Smooth muscle cell (in vitro differentiated cells): ENCODE measurements around the gene CDON. TPM values are rescaled to one million over a fixed set of nuclear protein-coding genes. Genes with fewer than 3 reads are reported as not detected.

Source experiments
- DNase-seq: peaks from one replicate; lab custom pipeline; 2025; ENCODE audit not compliant: unreplicated experiment; lab: John Stamatoyannopoulos, UW
- H2AFZ ChIP-seq: fragments of 200-600 bp; sonication (generic); 2 replicates; pipeline ENCODE4 v1.6.0; 2016; ENCODE audit warnings: antibody characterized with exemption, low read depth, mild to moderate bottlenecking
- H3F3A ChIP-seq: fragments of 200-600 bp; sonication (generic); 2 replicates; pipeline ENCODE4 v1.6.0; 2017; ENCODE audit warnings: antibody characterized with exemption, low read depth
- H3K27ac ChIP-seq: fragments of 200-600 bp; sonication (generic); 2 replicates; pipeline ENCODE4 v1.5.1; 2016; ENCODE audit warnings: low read depth, mild to moderate bottlenecking
- H3K27me3 ChIP-seq: fragments of 200-600 bp; sonication (generic); 2 replicates; pipeline ENCODE4 v1.6.1; 2016; ENCODE audit warnings: low read depth, mild to moderate bottlenecking
- H3K36me3 ChIP-seq: fragments of 200-600 bp; sonication (generic); 2 replicates; pipeline ENCODE4 v1.5.1; 2016; ENCODE audit warnings: low read depth
- H3K4me1 ChIP-seq: fragments of 200-600 bp; sonication (generic); 2 replicates; pipeline ENCODE4 v1.5.1; 2016; ENCODE audit warnings: low read depth
- H3K4me2 ChIP-seq: fragments of 200-600 bp; sonication (generic); 2 replicates; pipeline ENCODE4 v1.6.0; 2016; ENCODE audit warnings: mild to moderate bottlenecking
- H3K4me3 ChIP-seq: fragments of 200-600 bp; sonication (generic); 2 replicates; pipeline ENCODE4 v1.5.1; 2016; ENCODE audit warnings: mild to moderate bottlenecking
- H3K79me2 ChIP-seq: fragments of 200-600 bp; sonication (generic); 2 replicates; pipeline ENCODE4 v1.6.0; 2016; ENCODE audit warnings: low read depth, mild to moderate bottlenecking
- H3K9ac ChIP-seq: fragments of 200-600 bp; sonication (generic); 2 replicates; pipeline ENCODE4 v1.6.0; 2016; ENCODE audit warnings: low read depth
- H3K9me3 ChIP-seq: fragments of 200-600 bp; sonication (generic); replicated peaks from 2 replicates; pipeline ENCODE4 v1.5.1; 2016; ENCODE audit warnings: low read depth
- H4K20me1 ChIP-seq: fragments of 200-600 bp; sonication (generic); 2 replicates; pipeline ENCODE4 v1.6.0; 2016; ENCODE audit warnings: low read depth
- CTCF ChIP-seq: fragments of 200-600 bp; sonication (generic); IDR thresholded peaks from 2 replicates; pipeline ENCODE4 v1.5.1; 2017; ENCODE audit warnings: borderline replicate concordance, mild to moderate bottlenecking, antibody characterized with exemption; ENCODE audit not compliant: insufficient read depth, poor library complexity, severe bottlenecking
- WGBS: methylation state at CpG from one replicate; pipeline ENCODE4 v1.1.7; 2016; ENCODE audit warnings: low lambda C conversion rate; 5-methylcytosine and 5-hydroxymethylcytosine counted together
- polyA plus RNA-seq: library from polyadenylated mRNA; unstranded; fragments of >200 nt; fragmentation: Nextera tagmentation; extraction: Ambion mirVana; gene quantifications from 2 replicates; pipeline ENCODE4 v1.2.1, GENCODE V29; 2016
- total RNA-seq: library from RNA; depleted of rRNA; stranded (reverse); fragments of >200 nt; gene quantifications from 2 replicates; pipeline ENCODE4 v1.2.3, GENCODE V29; 2014

The CDON gene
- total and polyA plus RNA-seq, 2 experiments from 2014 or later: 1.6 to 14.8 TPM

GRCh38 chr11:125968354-125968753, 94.3 kb downstream of the CDON start:
- peak overlapping the region; percentile 32 for H3K4me2 ChIP-seq
- no peak overlapping the region for H3K9ac ChIP-seq
- H3K27ac ChIP-seq: no peak overlapping the region
- H3K36me3 ChIP-seq: no peaks in the 10 kb centered on the region
- H3K79me2 ChIP-seq: no peaks in the 10 kb centered on the region
- peaks cover 4% of the 10 kb centered on the region for H3F3A ChIP-seq
- no peaks in the 10 kb centered on the region for H3K9me3 ChIP-seq
- H3K27me3 ChIP-seq: no peaks in the 10 kb centered on the region
- DNase-seq: no peak
- no peak for TF ChIP-seq CTCF
- WGBS: 6% methylated on average over 7 of the region's 7 CpGs
- no peaks in the 10 kb centered on the region for H3K4me1 ChIP-seq
- no peak overlapping the region for H3K4me3 ChIP-seq
- H2AFZ ChIP-seq: no peak overlapping the region
- H4K20me1 ChIP-seq: no peaks in the 10 kb centered on the region

GRCh38 chr11:125967515-125967914, 95.2 kb downstream of the CDON start:
- Histone ChIP-seq H3K9ac (no peak overlapping the region), H3K79me2 (no peaks in the 10 kb centered on the region), H3K4me2 (no peak overlapping the region), H3K9me3 (no peaks in the 10 kb centered on the region), H3K4me1 (no peaks in the 10 kb centered on the region), H3K27ac (no peak overlapping the region), H4K20me1 (no peaks in the 10 kb centered on the region), H3F3A (peaks cover 4% of the 10 kb centered on the region), H2AFZ (no peak overlapping the region), H3K27me3 (no peaks in the 10 kb centered on the region), H3K4me3 (no peak overlapping the region), H3K36me3 (no peaks in the 10 kb centered on the region)
- DNase-seq: no peak
- WGBS: 94% methylated on average over 4 of the region's 4 CpGs
- no peak for TF ChIP-seq CTCF

- Histone ChIP-seq H3K79me2 (no peaks in the 10 kb centered on the region), H3K4me1 (no peaks in the 10 kb centered on the region), H3K27ac (no peak overlapping the region), H3K4me2 (no peak overlapping the region), H3K9ac (no peak overlapping the region), H3K27me3 (no peaks in the 10 kb centered on the region), H3F3A (no peaks in the 10 kb centered on the region), H3K36me3 (no peaks in the 10 kb centered on the region), H4K20me1 (no peaks in the 10 kb centered on the region), H2AFZ (no peak overlapping the region), H3K4me3 (no peak overlapping the region), H3K9me3 (no peaks in the 10 kb centered on the region)
- DNase-seq: no peak
- TF ChIP-seq CTCF: no peak
- WGBS: 90% methylated on average over 6 of the region's 6 CpGs
Observed at GRCh38 chr11:125960771-125961170, 101.9 kb downstream of the CDON start.

GRCh38 chr11:125959931-125960330, 102.7 kb downstream of the CDON start:
- Histone ChIP-seq H3K27ac (no peak overlapping the region), H3K4me2 (no peak overlapping the region), H3F3A (no peaks in the 10 kb centered on the region), H4K20me1 (no peaks in the 10 kb centered on the region), H3K4me1 (no peaks in the 10 kb centered on the region), H3K9ac (no peak overlapping the region), H3K9me3 (no peaks in the 10 kb centered on the region), H3K27me3 (no peaks in the 10 kb centered on the region), H3K79me2 (no peaks in the 10 kb centered on the region), H3K36me3 (no peaks in the 10 kb centered on the region), H2AFZ (no peak overlapping the region), H3K4me3 (no peak overlapping the region)
- no peak for TF ChIP-seq CTCF
- WGBS: 74% methylated on average over 10 of the region's 10 CpGs
- DNase-seq: no peak
